GM18519 (cell line): ENCODE data around the gene DEFB131B.
"Not testable (repeated sequence)": the region's sequence is repeated elsewhere in the genome, so short reads cannot be mapped to it uniquely, and the experiment has no call there.

Experiments used
- ATAC-seq: cut with Tn5 transposase; IDR thresholded peaks from one replicate; pipeline ENCODE4 v1.9.1; 2021; ENCODE audit warnings: mild to moderate bottlenecking, moderate library complexity; ENCODE audit not compliant: unreplicated experiment, low FRiP score

DEFB131B gene, protein sequence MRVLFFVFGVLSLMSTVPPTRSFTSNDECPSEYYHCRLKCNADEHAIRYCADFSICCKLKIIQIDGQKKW

DNA sequence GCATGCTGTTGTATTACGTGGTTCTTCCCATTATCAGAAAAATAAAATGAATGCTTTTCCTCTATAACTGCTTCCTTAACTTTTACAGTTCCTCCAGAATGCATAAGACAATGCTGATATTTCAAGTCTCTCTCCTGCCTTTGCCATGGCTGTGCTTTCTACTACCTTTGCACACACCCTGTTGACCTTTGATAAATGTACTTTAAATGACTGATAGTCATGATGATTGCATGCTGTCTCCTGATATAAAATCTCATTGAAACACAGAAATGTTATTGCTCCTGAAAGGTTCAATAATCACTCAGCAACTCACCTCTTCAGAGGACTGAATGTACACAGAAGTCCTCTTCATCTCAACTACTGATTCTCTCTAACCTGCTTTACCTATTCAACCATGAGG lies at the start of gene DEFB131B:
TSS of gene DEFB131B (plus strand) at position 395 of the 400 bp plus-strand sequence. CDS start at position 395, 0 bp downstream.
- ATAC-seq: not testable (repeated sequence)

DNA sequence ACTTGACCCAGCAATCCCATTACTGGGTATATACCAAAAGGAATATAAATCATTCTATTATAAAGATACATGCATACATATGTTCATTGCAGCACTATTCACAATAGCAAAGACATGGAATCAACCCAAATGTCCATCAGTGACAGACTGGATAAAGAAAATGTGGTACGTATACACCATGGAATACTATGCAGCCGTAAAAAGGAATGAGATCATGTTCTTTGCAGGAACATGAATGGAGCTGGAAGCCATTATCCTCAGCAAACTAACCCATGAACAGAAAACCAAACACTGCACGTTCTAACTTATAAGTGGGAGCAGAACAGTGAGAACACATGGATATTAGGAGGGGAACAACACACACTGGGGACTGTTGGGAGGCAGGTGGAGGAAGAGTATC lies 49.0 kb upstream of the DEFB131B start:
- ATAC-seq: not testable (repeated sequence)

DNA sequence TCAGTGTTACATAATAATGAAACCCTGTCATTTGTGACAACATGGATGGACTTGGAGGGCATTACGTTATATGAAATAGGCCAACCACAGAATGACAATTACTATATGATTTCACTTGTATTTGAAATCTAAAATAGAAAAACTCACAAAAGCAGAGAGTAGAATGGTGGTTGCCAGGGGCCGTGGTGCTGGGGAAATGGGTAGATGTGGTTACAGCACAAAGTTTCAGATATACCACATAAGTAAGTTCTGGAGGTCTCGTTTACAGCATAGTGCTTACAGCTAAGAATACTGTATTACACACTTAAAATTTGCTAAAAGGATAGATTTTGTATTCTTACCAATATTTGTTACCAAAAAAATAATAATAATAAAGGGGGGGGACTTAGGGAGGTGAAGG lies 48.6 kb upstream of the DEFB131B start:
- not testable (repeated sequence) for ATAC-seq

DNA sequence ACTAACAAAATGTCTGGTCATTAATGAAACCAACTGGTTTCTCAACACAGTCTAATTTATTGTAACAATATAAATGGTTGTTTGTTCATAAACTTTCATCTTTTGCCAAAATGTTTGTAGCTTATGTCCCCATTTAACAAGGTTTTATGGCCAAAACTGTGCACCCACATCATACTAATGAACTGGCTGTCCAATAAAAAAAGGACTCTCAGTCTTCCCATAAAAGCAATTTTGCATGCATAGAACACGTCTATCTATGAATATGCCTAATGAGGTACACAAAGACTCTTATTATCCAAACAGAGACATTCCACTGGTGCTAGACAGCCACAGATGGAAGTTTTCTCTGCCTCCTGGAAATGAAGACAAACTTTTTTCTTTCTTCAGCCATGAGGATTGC lies 45.4 kb upstream of the DEFB131B start, which contains the start of gene DEFB108B:
TSS of gene DEFB108B (plus strand) at position 390 of the 400 bp plus-strand sequence. CDS start at position 390, 0 bp downstream.
- not testable (repeated sequence) for ATAC-seq

DNA sequence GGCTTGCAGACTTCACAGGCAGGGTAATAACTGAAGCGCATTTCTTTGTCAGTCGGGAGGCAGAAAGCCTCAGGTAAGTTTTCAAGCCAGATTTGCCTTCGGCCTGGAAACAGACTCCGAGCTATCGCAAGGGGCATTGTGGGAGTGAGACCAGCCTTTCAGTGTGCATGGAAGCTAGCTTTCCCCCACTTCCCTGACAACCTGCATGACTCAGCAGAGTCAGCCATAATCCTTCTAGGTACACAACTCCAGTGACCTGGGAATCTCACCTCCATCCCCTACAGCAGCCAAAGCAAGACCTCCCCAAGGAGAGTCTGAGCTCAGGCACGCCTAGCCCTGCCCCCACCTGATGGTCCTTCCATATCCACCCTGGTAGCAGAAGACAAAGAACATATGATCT lies 35.5 kb upstream of the DEFB131B start:
- ATAC-seq: not testable (repeated sequence)

DNA sequence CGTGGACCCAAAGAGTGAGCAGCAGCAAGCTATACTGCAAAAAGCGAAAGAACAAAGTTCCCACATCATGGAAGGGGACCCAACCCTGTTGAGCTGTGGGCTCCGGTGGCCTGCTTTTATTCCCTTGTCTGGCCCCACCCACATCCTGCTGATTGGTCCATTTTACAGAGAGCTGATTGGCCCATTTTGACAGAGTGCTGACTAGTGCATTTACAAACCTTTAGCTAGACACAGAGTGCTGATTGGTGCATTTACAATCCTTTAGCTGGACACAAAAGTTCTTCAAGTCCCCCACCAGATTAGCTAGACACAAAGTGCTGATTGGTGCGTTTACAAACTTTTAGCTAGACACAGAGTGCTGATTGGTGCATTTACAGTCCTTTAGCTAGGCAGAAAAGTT lies 34.9 kb upstream of the DEFB131B start:
- ATAC-seq: not testable (repeated sequence)

DNA sequence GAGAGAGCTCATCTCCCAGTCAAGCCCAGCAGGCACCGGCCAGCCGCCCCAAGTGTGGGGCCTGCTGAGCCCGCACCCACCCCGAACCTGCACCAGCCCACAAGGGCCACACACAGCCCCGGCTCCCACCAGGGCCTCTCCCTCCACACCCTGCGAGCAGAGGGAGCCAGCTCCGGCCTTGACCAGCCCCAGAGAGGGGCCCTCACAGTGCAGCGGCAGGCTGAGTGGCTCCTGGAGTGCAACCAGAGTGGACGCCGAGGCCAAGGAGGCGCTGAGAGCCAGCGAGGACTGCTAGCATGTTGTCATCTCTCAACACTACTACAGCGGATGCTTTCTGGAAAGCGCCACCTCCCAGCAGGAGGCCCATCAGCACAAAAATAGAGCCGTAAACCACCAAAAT lies 34.4 kb upstream of the DEFB131B start:
- no peak for ATAC-seq

DNA sequence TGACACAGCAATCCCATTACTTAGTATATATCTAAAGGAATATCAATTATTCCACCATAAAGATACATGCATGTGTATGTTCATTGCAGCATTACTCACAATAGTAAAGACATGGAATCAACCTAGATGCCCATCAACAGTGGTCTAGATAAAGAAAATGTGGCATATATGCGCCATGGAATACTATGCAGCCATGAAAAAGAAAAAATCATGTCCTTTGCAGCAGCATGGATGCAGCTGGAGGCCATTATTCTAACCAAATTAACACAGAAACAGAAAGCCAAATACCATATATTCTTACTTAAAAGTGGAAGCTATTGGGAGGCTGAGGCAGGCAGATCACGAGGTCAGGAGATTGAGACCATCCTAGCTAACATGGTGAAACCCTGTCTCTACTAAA lies 24.4 kb upstream of the DEFB131B start:
- ATAC-seq: not testable (repeated sequence)

DNA sequence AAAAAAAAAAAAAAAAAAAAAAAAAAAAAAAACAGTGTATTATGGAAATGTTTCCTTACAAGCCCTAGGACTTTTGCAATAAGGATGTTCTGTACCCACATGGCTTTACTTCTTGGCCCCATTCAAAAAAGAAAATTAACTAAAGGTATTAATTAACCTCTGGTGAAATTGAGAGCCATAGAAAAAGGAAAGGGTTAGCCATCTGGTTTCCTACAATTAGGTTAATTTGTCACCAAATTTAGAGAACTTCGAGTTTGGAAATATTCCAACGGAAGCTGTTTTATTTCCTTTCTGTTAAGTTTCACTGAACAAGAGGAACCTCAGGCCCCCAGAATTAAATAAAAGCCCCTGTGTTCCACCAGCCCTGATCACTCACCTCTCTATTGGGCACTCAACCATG lies 22.4 kb upstream of the DEFB131B start:
- not testable (repeated sequence) for ATAC-seq

DNA sequence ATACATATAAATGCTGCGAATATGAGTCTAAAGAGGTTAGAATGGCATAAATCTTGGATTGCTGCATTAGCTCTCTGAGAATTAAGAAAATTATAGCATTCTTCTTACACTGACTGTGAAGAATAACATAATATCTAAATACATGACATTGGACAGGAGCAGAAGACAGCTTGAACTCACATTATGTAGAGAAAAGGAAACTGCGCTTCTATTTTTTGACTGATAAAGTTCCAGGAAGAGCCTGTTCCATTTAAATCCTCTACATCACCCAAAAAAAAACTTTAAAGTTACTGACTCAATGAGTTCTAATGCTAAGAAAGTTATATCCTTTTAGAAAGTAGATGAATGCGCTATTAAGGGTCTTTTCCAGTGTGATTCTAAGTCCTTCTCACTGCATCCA lies 17.4 kb upstream of the DEFB131B start:
- not testable (repeated sequence) for ATAC-seq

DNA sequence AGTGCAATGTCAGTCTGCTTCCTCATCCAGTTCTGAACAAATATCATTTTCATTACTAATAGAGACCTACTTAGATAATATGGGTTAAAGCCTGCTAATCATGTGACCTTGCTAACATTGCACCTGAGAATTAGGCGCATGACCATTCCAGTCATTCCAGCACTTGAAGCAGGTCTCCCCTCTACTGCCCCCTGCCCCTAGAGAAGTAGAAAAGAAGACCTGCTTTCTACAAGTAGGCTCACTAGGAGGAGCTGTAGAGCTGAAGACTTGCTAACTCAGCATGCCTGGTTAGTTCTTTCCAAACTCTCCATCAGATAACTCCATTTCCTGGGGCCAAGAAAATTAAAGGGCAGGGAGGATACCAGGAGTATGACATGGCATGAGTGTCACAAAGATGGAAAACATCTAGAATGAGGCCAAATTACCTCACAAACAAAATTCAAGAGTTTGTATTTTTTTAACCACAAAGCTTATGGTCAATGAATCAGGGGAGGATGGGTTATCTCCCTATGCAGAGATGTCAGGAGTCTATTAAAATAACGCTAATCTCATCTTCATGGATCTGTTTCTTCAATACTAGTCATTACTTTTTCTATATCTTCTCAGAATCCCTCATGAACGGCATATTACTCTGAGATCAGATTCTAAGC lies 14.2 kb upstream of the DEFB131B start:
- ATAC-seq: not testable (repeated sequence)

DNA sequence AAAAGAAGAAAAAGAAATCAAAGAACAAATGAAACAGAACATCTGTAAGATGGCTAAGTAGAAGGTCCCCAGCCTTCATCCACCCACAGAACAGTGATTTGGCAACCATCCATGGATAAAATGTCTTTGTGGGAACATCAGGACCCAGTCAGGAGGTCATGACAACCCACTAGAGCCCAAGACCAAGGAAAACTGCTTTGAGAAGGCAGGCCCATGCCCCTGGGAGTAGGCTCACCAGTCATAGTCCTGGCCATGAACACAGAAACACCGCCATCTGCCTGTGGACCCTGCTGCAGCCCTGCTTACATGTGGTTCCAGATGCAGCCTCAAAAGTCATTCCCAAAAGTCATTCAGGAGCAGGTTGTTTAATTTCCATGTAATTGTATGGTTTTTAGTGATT lies 11.0 kb upstream of the DEFB131B start:
- not testable (repeated sequence) for ATAC-seq

DNA sequence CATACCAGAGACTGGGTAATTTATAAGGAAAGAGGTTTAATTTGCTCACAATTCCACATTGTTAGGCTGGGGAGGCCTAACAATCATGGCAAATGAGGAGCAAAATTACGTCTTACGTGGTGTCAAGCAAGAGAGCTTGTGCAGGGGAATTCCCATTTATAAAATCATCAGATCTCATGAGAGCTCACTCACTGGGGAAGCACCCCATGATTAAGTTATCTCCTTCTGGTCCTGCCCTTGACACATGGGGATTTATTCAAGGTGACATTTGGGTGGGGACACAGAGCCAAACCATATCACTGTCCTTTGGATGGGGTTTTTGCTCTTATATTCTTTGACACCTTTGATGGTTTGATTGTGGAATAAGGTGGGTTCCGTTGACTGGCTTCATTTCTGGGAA lies 8.3 kb upstream of the DEFB131B start:
- not testable (repeated sequence) for ATAC-seq

DNA sequence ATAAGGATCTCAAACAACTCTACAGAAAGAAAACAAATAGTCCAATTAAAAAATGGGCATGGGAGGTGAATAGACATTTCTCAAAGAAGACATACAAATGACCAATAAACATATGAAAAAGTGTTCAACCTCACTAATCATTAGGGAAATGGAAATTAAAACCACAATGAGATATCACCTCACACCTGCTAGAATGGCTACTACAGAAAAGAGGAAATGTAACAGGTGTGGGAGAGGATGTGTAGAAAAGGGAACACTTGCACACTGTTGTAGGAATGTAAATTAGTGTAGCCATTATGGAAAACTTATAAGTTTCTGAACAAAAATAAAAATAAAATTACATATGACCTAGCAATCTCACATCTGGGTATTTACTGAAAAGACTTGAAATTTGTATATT lies 7.6 kb upstream of the DEFB131B start:
- not testable (repeated sequence) for ATAC-seq

DNA sequence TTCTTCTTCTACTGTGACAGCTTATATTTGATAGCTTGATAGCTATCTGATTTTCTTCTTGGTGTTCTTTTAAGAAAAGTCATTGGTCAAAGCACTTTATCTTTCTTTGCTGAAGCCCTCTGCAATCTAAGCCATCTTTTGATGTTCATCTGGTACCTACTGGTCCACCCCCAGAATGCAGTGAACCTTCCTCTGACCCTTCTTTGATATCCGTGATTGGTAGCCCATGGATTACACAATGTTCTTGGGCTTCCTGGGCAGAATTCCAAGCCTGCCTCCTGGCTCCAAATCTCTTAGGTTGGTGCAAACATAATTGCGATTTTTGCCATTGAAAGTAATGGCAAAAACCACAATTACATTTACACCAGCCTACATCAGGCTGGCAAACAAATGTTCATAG lies 2.0 kb upstream of the DEFB131B start:
- not testable (repeated sequence) for ATAC-seq

DNA sequence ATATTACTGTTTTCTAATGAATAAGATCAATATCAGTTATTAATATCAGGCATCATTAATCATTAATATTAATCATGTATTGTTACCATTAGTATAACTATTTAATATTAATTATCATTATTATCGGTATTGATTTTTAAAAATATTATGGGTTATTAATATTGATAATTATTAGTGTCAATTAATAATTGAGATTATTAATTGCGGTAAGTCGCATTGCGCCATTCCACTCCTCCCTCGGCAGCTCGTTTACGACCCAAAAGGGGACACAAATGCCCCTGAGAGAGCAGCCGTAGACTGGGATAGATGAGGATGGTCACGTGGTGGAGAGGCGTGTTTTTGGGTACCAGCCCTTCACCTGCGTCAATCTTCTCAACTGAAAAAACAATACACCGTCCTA lies 7.6 kb downstream of the DEFB131B start:
- not testable (repeated sequence) for ATAC-seq

DNA sequence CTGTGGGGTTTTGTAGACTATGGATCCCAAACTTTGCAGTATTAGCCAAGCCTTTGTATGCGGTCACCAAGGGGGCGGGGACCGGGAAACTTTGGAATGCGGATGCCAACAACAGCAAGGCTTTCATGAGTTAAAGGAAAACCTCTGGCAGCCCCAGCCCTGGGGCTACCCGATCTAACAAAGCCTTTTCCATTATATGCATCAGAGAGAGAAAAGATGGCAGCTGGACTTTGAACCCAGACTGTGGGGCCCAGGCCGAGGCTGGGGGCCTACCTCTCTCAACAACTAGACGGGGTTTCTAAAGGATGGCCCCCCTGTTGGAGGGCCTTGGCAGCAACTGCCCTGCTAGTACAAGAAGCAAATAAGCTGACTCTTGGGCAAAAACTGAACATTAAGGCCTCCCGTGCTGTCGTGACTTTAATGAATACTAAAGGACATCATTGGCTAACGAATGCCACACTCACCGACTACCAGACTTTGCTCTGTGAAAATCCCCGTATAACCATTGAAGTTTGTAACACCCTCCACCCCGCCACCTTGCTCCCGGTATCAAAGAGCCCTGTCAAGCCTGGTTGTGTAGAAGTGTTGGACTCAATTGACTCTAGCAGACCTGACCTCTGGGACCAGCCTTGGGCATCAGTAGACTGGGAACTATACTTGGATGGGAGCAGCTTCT lies 10.2 kb downstream of the DEFB131B start:
- ATAC-seq: not testable (repeated sequence)

DNA sequence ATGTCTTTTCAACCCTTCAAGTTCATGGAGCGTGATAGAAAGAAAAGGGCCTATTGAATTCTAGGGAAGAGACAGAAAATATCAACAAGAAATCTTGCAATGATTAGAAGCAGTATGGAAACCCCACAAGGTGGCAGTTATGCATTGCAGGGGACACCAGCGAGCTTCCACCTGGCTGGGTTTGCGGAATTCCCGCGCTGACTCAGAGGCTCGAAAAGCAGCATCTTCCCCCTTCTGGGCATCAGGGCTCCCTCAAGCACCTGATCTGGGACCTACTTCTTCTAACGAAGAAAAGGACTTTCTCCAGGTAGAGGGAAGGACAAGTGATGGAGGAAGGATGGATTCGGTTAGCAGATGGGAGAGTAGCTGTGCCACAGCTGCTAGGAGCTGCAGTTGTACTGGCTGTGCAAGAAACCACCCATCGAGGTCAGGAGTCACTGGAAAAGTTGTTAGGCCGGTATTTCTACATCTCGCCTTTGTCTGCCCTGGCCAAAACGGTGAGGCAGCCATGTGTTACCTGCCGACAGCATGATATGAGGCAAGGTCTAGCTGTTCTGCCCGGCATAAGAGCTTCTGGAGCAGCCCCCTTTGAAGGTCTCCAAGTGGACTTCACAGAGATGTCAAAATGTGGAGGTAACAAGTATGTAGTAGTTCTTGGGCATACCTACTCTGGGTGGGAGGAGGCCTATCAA lies 11.1 kb downstream of the DEFB131B start:
- ATAC-seq: not testable (repeated sequence)

DNA sequence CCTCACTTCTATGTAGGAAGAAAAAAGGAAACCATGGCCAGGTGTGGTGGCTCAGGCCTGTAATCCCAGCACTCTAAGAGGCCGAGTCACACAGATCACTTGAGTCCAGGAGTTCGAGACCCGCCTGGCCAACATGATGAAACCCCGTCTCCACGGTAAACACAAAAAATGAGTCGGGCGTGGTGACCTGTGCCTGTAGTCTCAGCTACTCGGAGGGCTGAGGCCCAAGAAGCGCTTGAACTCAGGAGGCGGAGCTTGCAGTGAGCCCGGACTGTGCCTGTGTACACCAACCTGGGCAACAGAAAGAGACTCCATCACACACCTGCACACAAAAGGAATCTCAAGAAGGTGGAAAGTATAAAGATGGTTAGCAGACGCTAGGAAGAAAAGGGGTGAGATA lies 17.7 kb downstream of the DEFB131B start:
- no peak for ATAC-seq

DNA sequence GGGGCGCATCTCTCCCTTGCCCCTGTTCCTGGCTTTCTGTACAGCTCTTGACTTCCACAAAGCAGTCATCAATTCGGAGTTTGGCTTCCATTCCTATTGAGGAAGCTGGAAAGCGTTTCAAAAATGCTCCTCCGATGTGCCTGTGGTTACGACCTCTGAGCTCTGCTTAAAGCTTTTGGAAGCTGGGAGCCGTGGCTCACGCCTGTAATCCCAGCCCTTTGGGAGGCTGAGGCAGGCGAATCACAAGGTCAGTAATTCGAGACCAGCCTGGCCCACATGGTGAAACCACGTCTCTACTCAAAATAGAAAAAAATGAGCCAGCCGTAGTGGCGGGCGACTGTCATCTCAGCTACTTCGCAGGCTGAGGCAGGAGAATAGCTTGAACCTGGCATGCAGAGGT lies 22.9 kb downstream of the DEFB131B start:
- not testable (repeated sequence) for ATAC-seq

DNA sequence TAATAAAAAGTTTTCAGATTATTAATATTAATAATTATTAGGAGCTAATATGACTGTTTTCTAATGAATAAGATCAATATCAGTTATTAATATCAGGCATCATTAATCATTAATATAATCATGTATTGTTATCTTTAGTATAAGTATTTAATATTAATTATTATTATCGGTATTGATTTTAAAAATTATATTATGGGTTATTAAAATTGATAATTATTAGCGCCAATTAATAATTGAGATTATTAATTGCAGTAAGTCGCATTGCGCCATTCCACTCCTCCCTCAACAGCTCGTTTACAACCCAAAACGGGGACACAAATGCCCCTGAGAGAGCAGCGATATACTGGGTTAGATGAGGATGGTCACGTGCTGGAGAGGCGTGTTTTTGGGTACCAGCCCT lies 30.0 kb downstream of the DEFB131B start:
- no peak for ATAC-seq
